GM19240 (cell line): Measurements from ENCODE around the gene SAP30.

Experiments used
- DNase-seq: peaks from one replicate; pipeline ENCODE4 v3.0.0; 2011; ENCODE audit warnings: low spot score; ENCODE audit not compliant: insufficient read length

Gene SAP30

DNA sequence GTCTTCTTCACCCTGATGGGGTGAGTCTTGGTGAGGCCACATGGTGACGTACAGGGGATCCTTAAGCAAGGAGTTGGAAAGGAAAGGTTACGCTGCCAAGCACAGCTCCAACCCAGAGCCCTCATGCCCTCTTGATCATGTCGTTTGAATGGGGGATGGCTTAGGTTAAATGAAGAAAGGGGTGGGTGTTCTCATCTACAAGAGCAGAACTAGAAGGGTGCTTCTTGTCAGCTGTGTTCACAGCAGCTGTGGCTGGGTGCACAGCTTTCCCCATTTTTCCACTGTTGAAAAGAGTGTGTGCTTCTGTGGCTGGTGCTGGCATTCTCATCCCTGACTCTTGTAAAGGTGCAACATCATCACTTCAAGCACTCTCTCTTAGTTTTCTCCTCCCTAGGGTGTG lies 43.7 kb downstream of the SAP30 start:
- no peak for DNase-seq

DNA sequence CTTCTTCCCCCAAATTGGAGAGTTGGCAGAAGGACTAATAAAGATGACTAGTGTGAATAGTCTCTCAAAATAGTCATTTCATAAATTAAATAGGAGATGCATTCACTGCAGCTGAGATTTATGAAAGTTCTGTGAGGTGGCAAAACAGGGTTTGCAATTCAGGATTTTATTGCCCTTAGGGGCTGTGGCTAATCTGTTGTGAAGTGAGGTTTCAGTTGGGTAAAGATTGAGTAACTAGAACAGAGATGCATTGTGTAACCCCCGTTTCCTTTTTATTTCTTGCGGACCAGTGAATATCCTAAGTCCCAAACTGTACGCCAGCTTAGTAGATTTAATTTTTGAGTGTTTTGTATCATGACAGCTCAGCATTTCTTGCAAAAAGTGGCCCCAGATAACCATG lies 44.3 kb downstream of the SAP30 start:
- DNase-seq = no peak

- no peak for DNase-seq
These were observed 45.3 kb downstream of the SAP30 start for GRCh38 chr4:173415885-173416653.

DNA sequence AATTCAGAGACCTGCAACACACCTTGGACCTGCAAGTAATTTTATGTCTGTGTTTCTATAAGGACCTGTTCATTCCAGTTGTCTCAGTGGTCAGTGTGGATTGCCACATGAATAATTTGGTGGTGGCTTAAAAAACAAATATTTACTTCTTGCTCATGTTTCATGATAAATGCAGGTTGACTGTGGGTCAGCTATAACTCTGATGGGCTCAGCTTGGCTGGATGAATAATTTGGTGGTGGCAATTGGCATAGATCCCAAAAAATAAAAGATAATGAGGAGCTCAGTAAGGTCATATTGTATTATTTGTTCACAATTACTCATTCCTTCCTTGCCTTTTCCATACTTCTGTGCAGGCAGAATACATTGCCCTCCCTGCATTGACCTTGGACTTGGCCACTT lies 47.1 kb downstream of the SAP30 start:
- no peak for DNase-seq

DNA sequence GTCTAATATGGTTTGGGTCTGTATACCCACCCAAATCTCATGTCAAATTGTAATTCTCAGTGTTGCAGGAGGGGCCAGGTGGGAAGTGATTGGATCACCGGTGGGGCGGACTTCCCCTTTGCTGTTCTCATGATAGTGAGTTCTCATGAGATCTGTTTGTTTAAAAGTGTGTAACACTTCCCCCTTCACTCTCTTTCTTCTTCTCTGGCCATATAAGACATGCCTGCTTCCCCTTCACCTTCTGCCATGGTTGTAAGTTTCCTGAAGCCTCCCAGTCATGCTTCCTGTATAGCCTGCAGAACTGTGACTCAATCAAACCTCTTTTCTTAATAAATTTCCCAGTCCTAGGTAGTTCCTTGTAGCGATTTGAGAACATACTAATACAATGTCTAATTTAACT lies 47.9 kb downstream of the SAP30 start:
- DNase-seq = no peak

DNA sequence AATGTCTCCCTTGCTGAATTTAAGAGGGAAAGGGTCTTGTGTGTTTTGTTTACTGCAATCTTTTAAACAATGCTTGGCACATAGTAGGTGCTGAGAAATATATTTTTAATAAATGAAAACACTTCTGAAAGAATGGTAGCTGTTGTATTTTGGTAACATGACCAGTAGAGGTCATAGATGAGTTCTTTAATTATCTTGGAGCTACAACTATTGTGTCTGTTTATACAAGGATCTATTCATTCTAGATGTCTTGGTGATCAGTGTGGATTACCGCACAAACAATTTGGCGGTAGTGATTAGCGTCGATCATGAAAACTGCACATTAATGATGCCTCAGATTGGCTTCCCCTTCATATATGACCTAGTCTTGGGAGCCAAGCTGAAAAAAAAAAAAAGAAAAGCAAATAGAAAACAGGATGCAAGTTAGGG lies 49.6 kb downstream of the SAP30 start:
- no peak for DNase-seq

DNA sequence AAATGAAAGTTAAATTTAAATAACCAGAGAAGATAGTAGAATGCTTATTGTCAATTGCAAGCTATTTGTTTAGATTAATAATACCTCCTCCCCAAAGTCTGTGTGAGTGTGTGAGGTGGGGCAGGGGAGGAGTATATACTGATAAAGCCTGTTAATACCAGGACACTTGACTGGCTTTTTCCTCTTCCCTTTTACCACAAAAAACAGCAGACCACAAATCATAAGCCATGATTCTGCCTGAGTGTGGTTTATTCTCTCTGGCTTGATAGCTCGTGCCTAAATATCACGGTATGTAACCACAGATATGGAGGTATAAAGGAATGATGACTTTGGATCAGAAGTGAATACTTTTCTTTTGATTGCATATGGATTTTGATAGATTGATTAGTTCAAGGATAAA lies 50.0 kb downstream of the SAP30 start:
- DNase-seq = no peak

- no peak for DNase-seq
These were observed 54.4 kb downstream of the SAP30 start for GRCh38 chr4:173424899-173425805.

DNA sequence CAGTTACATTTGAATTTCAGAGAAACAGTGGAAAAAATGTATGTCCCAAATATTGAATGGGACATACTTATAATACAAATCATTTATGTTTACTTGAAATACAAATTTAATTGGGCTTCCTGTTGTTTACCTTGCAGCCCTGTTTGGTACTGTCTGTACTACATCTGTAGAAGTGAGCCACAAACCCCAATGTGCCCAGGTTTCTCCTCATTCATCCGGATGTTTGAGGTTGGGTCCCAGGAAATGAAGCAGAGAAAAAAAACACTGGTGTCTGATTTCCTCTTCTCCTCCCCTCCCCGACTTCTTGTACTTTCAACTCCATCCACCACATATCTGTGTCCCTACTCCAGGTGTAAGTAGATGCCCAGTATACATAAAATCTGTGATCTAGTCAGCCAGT lies 55.3 kb downstream of the SAP30 start:
- no peak for DNase-seq
